Nephron progenitor cell (in vitro differentiated cells): Measurements from ENCODE around the gene ELAVL1.

Experiments
- DNase-seq: peaks from one replicate; pipeline ENCODE4 v3.0.0; 2021
- H3K27ac Mint-ChIP-seq: 2 replicates; pipeline ENCODE4 v1.8.0; 2021; ENCODE audit warnings: mild to moderate bottlenecking, moderate library complexity, mixed read lengths
- H3K27me3 Mint-ChIP-seq: 2 replicates; pipeline ENCODE4 v1.8.0; 2021; ENCODE audit warnings: mild to moderate bottlenecking, low read depth, mixed read lengths; ENCODE audit not compliant: poor library complexity
- H3K36me3 Mint-ChIP-seq: 2 replicates; pipeline ENCODE4 v1.8.0; 2021; ENCODE audit warnings: low read depth, mixed read lengths
- H3K4me1 Mint-ChIP-seq: 2 replicates; pipeline ENCODE4 v1.8.0; 2021; ENCODE audit warnings: mixed read lengths
- H3K4me3 Mint-ChIP-seq: 2 replicates; pipeline ENCODE4 v1.8.0; 2021; ENCODE audit warnings: mild to moderate bottlenecking, moderate library complexity, mixed read lengths
- H3K9me3 Mint-ChIP-seq: 2 replicates; pipeline ENCODE4 v1.8.0; 2021; ENCODE audit warnings: mild to moderate bottlenecking, moderate library complexity, mixed read lengths
- TF ChIP-seq, protein P1 (sequence below): fragments of 200-600 bp; sonication (generic); IDR thresholded peaks from 2 replicates; pipeline ENCODE4 v1.5.0; 2021; ENCODE audit warnings: antibody characterized with exemption

Gene ELAVL1

DNA sequence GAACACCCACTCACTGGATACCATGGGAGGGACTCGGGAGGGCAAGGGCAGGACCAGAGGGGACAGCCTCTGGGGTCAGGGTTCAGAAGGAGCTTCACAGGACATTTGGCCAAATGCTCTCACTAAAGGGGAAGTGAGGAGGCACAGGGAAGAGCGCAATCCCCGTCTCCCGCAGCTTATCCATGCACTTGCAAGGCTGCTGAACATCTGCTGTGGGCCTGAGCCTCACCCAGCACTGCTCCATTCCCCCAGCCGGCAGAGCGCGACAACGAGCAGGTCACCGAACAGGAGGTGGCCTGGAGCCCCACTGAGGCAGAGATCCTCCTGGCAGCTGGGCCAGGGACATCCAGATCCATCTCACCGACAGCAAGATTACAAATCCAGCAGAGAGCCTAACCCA, 23.3 kb downstream of the ELAVL1 start:
- no peak for DNase-seq
- peaks cover 2% of the 10 kb centered on the region for H3K27me3 Mint-ChIP-seq
- TF ChIP-seq, protein P1, sequence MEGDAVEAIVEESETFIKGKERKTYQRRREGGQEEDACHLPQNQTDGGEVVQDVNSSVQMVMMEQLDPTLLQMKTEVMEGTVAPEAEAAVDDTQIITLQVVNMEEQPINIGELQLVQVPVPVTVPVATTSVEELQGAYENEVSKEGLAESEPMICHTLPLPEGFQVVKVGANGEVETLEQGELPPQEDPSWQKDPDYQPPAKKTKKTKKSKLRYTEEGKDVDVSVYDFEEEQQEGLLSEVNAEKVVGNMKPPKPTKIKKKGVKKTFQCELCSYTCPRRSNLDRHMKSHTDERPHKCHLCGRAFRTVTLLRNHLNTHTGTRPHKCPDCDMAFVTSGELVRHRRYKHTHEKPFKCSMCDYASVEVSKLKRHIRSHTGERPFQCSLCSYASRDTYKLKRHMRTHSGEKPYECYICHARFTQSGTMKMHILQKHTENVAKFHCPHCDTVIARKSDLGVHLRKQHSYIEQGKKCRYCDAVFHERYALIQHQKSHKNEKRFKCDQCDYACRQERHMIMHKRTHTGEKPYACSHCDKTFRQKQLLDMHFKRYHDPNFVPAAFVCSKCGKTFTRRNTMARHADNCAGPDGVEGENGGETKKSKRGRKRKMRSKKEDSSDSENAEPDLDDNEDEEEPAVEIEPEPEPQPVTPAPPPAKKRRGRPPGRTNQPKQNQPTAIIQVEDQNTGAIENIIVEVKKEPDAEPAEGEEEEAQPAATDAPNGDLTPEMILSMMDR = no peak
- peak overlapping the region; percentile 65 for H3K4me3 Mint-ChIP-seq
- H3K36me3 Mint-ChIP-seq = peaks cover 39% of the 10 kb centered on the region
- no peaks in the 10 kb centered on the region for H3K9me3 Mint-ChIP-seq
- H3K4me1 Mint-ChIP-seq = peaks cover 59% of the 10 kb centered on the region
- peak overlapping the region; percentile 90 for H3K27ac Mint-ChIP-seq

DNA sequence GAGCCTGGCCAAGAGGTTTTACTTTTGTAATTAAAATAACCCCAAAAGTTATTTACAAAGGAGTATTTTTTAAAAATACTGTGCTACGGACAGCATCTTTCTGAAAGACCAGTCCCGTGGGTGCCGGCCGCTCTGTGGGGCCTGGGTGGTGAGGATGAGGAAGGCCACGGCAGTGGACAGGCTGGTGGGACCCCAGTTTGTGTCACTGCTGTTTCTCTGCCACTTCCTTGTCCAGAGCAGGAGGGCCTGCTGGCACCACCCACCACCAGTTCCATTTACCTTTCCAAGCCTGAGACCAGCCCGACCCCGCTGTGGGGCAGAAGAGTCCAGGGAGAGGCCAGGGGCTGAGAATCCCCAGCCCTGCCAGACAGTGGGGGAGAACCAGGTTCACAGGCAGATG, 23.8 kb downstream of the ELAVL1 start:
- Mint-ChIP-seq H3K27ac (peak overlapping the region; percentile 54), H3K4me3 (no peak overlapping the region), H3K36me3 (peaks cover 42% of the 10 kb centered on the region), H3K9me3 (no peaks in the 10 kb centered on the region), H3K27me3 (peaks cover 2% of the 10 kb centered on the region), H3K4me1 (peaks cover 56% of the 10 kb centered on the region)
- TF ChIP-seq, protein P1 = no peak
- DNase-seq = no peak

DNA sequence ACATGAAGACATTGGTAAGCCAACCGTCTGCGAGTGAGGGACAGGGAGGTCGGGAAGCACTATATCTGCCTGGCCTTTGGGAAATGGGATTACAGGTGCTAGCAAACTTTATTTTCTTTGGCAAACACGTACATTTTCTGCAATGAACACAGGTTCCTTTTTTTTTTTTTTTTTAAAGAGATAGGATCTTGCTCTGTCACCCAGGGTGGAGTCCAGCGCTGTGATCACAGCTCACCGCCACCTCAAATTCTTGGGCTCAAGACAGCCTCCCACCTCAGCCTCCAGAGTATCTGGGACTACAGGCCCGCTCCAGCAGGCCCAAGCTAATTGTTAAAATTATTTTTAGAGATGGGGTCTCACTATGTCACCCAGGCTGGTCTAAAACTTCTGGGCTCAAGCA, 24.2 kb downstream of the ELAVL1 start:
- TF ChIP-seq, protein P1 = no peak
- Mint-ChIP-seq H3K36me3 (peaks cover 40% of the 10 kb centered on the region), H3K4me3 (no peak overlapping the region), H3K27me3 (peaks cover 2% of the 10 kb centered on the region), H3K27ac (no peak overlapping the region), H3K4me1 (peaks cover 52% of the 10 kb centered on the region), H3K9me3 (no peaks in the 10 kb centered on the region)
- DNase-seq = no peak

DNA sequence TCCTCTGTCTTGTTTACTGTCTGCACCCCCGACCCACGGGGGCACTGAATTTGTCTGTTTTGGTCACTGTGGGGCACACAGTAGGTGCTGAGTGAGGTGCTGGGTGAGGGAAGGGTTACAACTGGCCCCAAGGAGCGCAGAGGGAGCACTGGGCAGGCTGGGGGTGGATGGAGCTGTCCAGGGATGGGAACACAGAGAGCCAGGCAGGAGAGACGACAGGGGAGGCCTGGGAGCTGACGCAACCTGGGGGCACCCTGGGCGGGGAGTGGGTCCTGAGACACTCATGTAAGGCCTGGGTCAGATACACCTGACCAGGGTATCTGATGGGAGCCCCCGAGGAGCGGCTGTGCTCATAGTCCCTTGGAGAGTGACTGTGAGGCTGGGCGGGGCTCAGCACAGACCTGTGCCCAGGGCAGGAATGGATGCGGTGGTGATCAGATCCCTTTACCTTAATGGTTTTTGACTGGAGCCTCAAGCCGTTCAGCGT, 24.8 kb downstream of the ELAVL1 start:
- no peak overlapping the region for H3K4me3 Mint-ChIP-seq
- H3K9me3 Mint-ChIP-seq = no peaks in the 10 kb centered on the region
- TF ChIP-seq, protein P1 = no peak
- H3K4me1 Mint-ChIP-seq = peaks cover 47% of the 10 kb centered on the region
- no peak for DNase-seq
- peaks cover 2% of the 10 kb centered on the region for H3K27me3 Mint-ChIP-seq
- peak overlapping the region; percentile 97 for H3K27ac Mint-ChIP-seq
- H3K36me3 Mint-ChIP-seq = peaks cover 37% of the 10 kb centered on the region

DNA sequence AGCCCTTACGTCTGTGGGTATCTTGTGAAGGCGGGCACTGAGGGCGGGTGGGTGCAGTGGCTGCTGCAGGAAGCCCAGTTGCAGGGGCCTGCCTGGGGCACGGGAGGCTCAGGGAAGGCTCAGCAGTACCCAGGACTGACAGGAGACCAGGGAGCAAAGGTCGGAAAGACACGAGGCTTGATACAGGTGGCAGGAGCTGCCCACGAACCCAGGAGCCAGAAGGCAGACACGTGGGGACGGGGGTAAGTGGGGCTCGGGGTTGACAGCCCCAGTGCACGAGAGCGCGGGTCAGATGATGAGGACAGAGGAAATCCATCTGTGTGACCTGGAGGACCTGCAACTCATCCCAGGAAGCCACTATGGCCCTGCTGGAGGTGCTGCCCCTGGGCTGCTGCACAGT, 25.3 kb downstream of the ELAVL1 start:
- Mint-ChIP-seq H3K9me3 (no peaks in the 10 kb centered on the region), H3K27me3 (peaks cover 2% of the 10 kb centered on the region), H3K27ac (peak overlapping the region; percentile 68), H3K4me3 (no peak overlapping the region), H3K4me1 (peaks cover 47% of the 10 kb centered on the region), H3K36me3 (peaks cover 42% of the 10 kb centered on the region)
- DNase-seq = no peak
- TF ChIP-seq, protein P1 = no peak

DNA sequence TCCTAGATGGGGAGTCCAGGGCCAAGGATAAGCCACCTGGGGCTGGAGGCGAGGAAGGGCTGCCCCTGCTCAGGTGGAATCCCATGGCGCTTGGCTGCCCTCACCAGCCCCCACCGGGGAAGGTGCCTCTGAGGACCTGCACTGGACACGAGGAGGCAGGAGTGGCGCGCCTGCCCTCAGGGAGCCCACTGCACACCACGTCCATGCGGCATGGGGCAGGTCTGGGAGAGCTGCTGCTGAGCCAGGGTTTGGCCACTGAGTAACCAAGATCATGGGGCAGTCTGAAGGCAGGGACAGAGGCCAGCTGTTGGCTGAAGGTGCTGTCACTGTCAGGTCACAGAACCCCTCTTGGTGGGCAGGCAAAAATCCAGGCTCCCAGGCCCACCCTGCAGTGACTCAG, 25.9 kb downstream of the ELAVL1 start:
- H3K4me1 Mint-ChIP-seq = peaks cover 47% of the 10 kb centered on the region
- DNase-seq = no peak
- H3K4me3 Mint-ChIP-seq = no peak overlapping the region
- H3K27ac Mint-ChIP-seq = no peak overlapping the region
- peaks cover 2% of the 10 kb centered on the region for H3K27me3 Mint-ChIP-seq
- peaks cover 42% of the 10 kb centered on the region for H3K36me3 Mint-ChIP-seq
- no peaks in the 10 kb centered on the region for H3K9me3 Mint-ChIP-seq
- TF ChIP-seq, protein P1 = no peak
